TTC549 (cell line): ENCODE results near the gene RPL7A.
"Not testable (repeated sequence)": the region's sequence is repeated elsewhere in the genome, so short reads cannot be mapped to it uniquely, and the experiment has no call there.

Experiments used
- FAIRE-seq: peaks from 2 replicates; lab custom pipeline; 2012; peaks lifted over from hg19 to GRCh38; lab: Jason Lieb, UNC

Gene RPL7A

GRCh38 chr9:133389562-133389961, 41.5 kb downstream of the RPL7A start:
- FAIRE-seq: no peak

GRCh38 chr9:133390713-133391112, 42.7 kb downstream of the RPL7A start:
- no peak for FAIRE-seq

GRCh38 chr9:133391449-133391848, 43.4 kb downstream of the RPL7A start:
- not testable (repeated sequence) for FAIRE-seq

GRCh38 chr9:133392308-133392707, 44.3 kb downstream of the RPL7A start:
- not testable (repeated sequence) for FAIRE-seq

GRCh38 chr9:133393399-133393798, 45.4 kb downstream of the RPL7A start:
- no peak for FAIRE-seq

- FAIRE-seq: no peak
Measured at GRCh38 chr9:133394687-133395271, 46.8 kb downstream of the RPL7A start.

- no peak for FAIRE-seq
Measured at GRCh38 chr9:133396952-133397351, 48.9 kb downstream of the RPL7A start.

- FAIRE-seq: no peak
Measured at GRCh38 chr9:133397370-133397769, 49.4 kb downstream of the RPL7A start.

- no peak for FAIRE-seq
Measured at GRCh38 chr9:133397895-133398294, 49.9 kb downstream of the RPL7A start.

- FAIRE-seq: no peak
Measured at GRCh38 chr9:133400292-133400691, 52.3 kb downstream of the RPL7A start.
